Body of pancreas (tissue), 4 donors: Measurements from ENCODE around the gene ZNF575.

Experiments
- POLR2A ChIP-seq, 3 donors: fragments of 450-650 bp; IDR thresholded peaks; one replicate each; pipeline ENCODE4 v1.6.1; 2016; ENCODE audit warnings: antibody characterized with exemption in 3 of 3, mild to moderate bottlenecking in 2 of 3
- TF ChIP-seq, protein P1 (sequence below), 7 experiments: fragments of 450-650 bp in 4 of 7; fragments of 200-600 bp in 3 of 7; sonication (generic) in 3 of 7; IDR thresholded peaks; one replicate each; pipeline ENCODE4 v1.5.1; 2016 to 2019; ENCODE audit warnings: antibody characterized with exemption in 7 of 7

DNA sequence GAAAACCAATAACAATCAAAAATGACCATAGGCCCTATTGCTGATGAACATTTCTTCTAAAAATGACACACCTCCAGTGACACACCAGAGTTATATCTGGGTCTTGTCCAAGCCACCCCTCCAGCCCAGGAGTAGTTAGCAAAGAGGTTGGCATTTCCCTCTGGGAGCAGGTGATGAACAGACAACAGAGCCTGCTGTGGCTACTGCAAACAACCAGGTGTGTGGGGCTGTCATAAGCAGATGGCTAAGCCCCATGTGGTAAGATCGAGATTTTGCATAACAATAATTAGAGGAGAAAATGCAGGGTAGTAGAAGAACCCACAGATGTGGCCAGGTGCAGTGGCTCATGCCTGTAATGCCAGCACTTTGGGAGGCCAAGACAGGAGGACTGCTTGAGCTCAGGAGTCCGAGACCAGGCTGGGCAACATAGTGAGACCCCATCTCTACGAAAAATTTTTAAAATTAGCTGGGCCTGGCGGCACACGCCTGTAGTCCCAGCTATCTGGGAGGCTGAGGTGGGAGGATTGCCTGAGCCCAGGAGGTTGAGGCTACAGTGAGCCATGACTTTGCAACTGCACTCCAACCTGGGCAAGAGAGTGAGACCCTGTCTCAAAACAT, 37.3 kb downstream of the ZNF575 start:
- TF ChIP-seq POLR2A (IDR thresholded peaks at IDR 0.05): no peak
- TF ChIP-seq, protein P1, sequence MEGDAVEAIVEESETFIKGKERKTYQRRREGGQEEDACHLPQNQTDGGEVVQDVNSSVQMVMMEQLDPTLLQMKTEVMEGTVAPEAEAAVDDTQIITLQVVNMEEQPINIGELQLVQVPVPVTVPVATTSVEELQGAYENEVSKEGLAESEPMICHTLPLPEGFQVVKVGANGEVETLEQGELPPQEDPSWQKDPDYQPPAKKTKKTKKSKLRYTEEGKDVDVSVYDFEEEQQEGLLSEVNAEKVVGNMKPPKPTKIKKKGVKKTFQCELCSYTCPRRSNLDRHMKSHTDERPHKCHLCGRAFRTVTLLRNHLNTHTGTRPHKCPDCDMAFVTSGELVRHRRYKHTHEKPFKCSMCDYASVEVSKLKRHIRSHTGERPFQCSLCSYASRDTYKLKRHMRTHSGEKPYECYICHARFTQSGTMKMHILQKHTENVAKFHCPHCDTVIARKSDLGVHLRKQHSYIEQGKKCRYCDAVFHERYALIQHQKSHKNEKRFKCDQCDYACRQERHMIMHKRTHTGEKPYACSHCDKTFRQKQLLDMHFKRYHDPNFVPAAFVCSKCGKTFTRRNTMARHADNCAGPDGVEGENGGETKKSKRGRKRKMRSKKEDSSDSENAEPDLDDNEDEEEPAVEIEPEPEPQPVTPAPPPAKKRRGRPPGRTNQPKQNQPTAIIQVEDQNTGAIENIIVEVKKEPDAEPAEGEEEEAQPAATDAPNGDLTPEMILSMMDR (IDR thresholded peaks at IDR 0.05): no peak
